Gastrocnemius medialis (tissue), 4 donors: ENCODE data around the gene PKP2.

ENCODE experiments used
- CTCF ChIP-seq, 5 experiments: fragments of 450-650 bp in 3 of 5; fragments of 200-600 bp in 2 of 5; sonication (generic) in 2 of 5; IDR thresholded peaks in 4 of 5; conservative IDR thresholded peaks in 1 of 5; 1 replicate in 4 of 5; 2 replicates in 1 of 5; pipeline ENCODE4 v1.5.1; 2016 to 2019; ENCODE audit warnings: antibody characterized with exemption in 5 of 5, mild to moderate bottlenecking in 3 of 5, moderate library complexity in 3 of 5
- POLR2A ChIP-seq, 2 donors: fragments of 450-650 bp; IDR thresholded peaks; one replicate each; pipeline ENCODE4 v1.6.1; 2017; ENCODE audit warnings: antibody characterized with exemption in 2 of 2, mild to moderate bottlenecking in 2 of 2, moderate library complexity in 2 of 2

- TF ChIP-seq POLR2A (IDR thresholded peaks at IDR 0.05) (no peak), CTCF (IDR thresholded peaks at IDR 0.05 in 4 of 5, conservative IDR thresholded peaks at IDR 0.05 in 1 of 5) (no peak)
These were observed 49.3 kb downstream of the PKP2 start for GRCh38 chr12:32847287-32847686.
